NOMO-1 (cell line): ENCODE data around the gene MORN5.

Experiments
- DNase-seq, 2 experiments: peaks; one replicate each; lab custom pipeline; 2025; ENCODE audit not compliant: unreplicated experiment in 2 of 2; lab: John Stamatoyannopoulos, UW

The MORN5 gene

DNA sequence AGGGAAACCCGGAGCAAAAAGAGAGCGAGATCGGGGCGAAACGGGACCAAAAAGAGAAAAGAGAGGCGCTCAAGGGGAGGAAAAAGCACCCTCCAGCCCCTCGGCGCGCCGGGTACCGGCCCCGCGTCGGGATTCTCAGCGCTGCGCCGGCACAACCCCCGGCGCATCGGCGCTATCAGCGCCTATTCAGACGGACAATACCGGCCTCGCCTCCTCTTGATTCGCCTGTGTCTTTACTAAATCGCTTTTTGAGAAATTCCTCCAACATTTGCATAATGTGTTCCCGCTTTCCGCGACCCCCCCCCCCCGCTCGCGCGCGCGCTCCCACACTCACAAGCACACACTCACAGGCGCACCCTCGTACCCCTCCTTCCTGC lies 68.5 kb downstream of the MORN5 start:
- no peak for DNase-seq

DNA sequence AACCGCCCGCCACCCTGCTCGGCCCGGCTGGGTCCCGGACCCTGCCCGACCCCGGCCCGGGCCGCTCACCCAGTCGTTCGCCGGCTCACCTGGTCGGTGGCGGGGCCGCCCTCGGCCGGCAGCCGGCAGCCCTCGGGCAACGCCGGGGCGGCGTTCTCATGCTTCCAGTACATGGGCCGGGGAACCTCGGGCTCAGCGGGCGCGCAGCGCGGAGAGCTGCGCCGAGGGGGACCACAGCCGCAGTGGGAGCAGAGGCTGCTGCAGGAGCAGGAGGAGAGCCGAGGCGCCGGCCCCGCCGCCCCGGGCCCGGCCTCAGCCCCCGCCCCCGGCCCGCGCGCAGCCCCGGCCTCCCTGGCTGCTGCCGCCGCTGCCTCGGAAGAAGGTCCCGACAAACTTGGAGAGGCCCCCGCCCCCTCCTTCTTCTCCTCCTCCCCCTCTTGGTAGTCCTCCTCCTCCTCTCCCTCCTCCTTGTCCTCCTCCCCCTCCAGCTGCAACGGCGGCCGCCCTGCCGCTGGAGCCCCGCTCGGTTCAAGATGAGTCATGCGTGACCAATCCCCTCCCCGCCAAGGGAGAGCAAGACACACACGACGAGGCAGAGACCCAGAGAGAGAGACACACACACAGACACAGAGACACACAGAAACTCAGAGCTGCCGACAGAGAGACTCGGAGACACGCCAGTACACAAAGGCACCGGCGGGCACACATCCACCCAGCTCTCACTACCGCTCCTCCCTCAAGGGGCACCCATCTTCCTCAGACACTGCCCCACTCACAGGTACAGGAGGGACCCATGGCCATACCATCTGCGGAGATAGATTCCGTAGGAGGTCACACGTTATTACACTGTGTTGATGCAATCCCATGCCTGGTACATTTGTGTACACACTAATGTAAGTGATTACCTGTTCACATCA lies 69.1 kb downstream of the MORN5 start, which contains the start of gene LHX6:
Gene LHX6 (minus strand): TSS at position 390 of the 917 bp plus-strand sequence. CDS start 217 bp downstream, at position 173.
- no peak for DNase-seq

DNA sequence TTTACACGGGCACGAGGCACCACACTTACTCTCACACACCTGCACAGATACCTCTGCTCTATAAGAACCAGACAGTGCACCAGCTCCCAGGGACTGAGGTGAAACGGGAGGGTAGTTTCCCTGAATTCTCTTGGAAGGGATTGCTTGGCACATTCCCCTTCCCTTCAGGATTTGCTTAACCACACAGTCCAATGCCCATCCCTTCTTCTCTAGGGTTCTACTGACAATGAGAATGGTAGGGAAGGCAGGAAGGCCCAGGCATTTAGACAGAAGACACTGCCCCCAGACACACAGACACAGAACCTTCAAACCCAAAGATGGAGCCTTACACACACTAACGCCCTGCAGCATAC lies 69.8 kb downstream of the MORN5 start:
- DNase-seq, result no peak

DNA sequence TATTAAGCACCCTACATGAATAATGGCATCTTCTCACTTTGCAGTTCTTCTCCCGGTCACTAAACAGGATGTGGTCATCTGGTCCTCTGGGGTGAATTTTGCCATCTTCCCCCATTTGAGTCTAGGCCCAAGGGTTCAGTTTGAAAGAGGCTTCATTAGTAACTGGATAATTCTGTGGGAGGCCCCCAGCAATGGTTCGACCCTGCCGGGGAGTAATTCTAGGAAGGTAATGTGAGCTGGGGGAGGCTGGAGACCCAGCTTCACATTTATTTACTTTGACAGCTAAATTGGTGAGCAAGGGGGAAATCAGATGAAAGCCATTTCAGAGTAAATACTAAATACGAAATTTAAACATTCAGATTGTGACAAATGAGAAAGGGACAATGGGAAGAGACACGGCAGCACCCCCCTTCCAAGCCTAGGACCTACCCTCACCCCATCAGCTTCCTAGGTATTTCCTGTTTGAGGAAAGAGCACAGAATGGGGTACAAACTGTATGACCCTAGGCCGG lies 73.1 kb downstream of the MORN5 start:
- no peak for DNase-seq

DNA sequence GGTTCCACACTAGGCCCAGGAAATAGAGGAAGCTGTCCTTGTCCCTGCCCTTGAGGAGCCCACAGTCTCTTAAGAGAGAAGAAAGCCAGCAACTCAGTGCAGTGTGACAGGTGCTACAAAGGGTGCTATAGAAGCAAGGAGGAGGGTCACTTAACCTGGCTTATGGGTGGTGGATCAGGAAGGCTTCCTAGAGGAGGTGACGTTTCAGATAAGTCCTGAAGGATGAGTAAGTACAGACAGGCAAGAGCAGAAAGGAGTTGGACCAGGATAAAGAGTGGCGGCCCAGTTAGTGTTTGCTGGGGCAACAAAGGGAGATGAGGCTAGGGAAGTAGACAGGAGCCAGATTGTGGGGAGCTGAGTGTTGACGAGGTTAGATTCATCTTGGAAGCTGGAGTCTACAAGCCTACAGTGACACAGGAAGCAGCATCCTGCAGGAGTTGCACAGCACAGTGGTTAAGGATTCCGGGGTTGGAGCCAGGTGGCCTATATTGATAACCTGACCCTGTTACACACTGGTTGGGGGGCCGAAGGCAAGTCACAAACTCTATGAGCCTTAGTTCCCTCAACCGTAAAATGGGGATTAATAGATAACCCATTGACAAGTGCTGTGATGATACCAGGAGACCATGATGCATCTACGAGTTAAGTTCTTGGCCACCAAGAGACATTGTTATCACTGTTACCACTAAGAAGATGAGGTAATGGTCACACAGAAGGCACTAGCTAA lies 74.5 kb downstream of the MORN5 start:
- DNase-seq, result no peak

DNA sequence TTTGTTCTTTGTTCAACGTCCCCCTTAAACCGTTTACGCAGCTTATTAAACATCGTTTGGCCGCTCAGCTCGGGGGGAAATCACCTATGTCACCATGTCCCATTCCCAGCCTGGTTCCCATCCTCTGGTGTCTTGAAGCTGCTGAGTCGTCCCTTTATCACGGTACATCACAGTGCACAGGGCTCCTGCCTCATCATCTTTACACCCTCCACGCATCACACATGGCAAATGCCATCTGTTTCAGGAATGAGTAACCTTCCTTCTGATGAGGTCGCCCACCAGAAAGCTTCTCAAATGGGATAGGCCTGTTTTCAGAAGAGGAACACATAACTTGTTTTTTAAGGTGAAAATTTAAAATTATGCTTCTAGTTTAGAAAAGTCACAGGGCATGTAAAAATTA lies 77.0 kb downstream of the MORN5 start:
- no peak for DNase-seq

DNA sequence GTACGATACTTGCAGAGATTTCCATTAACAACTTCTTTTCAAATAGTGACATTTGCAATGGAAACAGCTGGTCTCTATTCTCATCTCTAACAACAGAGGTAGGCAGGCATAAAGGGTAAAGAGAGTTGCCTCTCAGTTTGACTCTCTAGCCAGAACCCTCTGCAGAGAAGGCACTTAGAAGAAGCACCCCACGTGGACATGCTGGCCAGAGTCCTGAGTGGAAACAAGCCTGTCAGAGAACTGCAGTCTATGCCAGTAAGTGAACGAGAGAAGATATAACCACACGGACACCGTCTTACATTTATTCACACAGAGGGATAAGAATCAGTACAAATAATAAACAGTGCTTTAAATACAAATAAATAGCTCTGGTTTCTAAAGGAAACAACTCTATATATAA lies 80.0 kb downstream of the MORN5 start:
- DNase-seq, result no peak

DNA sequence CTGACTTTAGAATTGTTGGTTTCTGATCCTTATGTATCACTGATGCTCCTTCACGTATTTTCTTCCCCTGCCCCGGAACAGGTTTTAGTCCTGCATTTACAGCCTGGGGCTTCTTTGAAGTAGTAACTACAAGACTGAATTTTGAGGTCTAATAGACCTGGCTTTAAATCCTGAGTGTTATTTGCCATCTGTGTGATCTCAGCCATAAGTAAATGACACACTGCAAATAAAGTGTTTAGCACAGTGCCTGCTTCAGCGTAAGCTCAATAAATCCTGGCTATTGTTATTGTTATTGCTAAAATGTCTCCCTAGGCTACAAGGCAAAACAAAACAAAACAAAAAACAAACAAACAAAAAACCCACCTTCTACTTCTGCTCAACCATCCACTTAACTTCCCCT lies 84.6 kb downstream of the MORN5 start:
- DNase-seq, result no peak

DNA sequence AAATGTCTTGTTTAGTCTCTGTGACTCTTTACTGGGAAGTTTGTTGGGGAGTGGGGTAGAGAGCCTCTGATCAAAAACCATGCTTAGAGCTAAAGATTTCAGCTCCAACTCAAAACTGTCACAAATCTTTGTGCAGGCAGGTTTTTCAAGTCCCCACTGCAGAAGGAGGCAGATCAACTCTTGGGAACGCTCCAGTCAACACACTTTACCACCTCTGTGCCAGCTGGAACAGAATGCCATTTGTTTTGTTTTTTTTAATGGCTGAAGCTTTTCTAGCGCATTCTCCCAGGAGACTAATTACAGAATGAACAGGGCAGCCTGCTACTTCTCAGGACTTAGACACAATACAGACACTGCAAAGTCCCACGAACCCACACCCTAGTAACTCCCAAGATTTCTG lies 87.0 kb downstream of the MORN5 start:
- DNase-seq, result no peak

DNA sequence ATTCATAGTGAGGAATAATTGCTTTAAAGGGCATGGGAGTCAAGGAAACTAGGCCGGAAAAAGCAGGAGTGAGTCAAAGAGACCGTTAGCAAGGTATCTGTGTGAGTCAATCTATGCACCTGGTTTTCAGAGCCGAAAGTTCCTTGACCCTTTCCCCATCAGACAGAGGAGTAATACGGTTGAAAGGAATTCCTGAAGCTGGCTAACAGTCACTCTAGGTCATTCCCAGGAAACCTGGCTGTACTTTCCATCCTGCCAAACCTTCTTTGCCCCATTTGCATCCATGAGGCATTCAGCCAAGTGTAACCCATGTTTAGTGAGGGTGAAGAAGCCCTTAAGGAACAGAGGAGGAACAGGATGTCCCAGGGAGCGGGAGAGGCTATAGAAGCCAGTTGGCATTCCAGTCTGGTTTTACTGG lies 88.7 kb downstream of the MORN5 start:
- DNase-seq, result no peak
